ENCODE data around the gene MAP3K10. TPM values are rescaled to one million over a fixed set of nuclear protein-coding genes. Genes with fewer than 3 reads are reported as not detected.

The MAP3K10 gene
- total RNA-seq, 1 donor from 2014 or later: 31.4 TPM

DNA sequence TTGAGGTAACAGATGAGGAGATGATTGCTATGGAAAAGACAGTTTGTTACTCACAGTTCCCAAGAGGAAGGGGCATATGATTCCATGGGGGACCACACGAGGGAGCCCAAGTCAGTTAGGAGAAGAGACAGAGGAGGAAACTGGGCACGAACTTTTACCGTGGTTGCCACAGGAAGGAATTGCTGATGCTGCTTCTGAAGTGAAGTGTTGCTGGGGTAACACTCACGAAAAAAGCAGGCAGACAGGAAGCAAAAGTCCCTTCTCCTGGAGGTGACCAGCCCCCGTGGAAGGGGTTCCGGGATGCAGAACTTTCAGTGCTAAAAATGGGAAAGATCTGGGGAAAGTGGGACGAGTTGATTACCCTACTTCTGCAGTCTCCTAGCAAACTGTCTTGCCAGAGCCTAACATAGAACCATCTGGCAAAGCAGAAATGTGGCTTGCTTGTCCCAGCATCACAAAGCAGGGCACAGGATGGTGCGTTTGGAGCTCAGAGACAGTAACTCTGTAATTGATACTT is 35.4 kb upstream of the MAP3K10 start:
- H3K4me3 Mint-ChIP-seq: no peak overlapping the region
- H3K27ac Mint-ChIP-seq: no peak overlapping the region
- TF ChIP-seq, protein P1, sequence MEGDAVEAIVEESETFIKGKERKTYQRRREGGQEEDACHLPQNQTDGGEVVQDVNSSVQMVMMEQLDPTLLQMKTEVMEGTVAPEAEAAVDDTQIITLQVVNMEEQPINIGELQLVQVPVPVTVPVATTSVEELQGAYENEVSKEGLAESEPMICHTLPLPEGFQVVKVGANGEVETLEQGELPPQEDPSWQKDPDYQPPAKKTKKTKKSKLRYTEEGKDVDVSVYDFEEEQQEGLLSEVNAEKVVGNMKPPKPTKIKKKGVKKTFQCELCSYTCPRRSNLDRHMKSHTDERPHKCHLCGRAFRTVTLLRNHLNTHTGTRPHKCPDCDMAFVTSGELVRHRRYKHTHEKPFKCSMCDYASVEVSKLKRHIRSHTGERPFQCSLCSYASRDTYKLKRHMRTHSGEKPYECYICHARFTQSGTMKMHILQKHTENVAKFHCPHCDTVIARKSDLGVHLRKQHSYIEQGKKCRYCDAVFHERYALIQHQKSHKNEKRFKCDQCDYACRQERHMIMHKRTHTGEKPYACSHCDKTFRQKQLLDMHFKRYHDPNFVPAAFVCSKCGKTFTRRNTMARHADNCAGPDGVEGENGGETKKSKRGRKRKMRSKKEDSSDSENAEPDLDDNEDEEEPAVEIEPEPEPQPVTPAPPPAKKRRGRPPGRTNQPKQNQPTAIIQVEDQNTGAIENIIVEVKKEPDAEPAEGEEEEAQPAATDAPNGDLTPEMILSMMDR (IDR thresholded peaks at IDR 0.05; ENCODE audit: unreplicated experiment): no peak
- DNase-seq (ENCODE audit: low spot score in 2 of 2, unreplicated experiment in 2 of 2): no peak
- H3K9me3 Mint-ChIP-seq: no peaks in the 10 kb centered on the region
- peaks cover 6% of the 10 kb centered on the region for H3K27me3 Mint-ChIP-seq (ENCODE audit: low read depth)
- no peaks in the 10 kb centered on the region for H3K36me3 Mint-ChIP-seq
- H3K4me1 Mint-ChIP-seq: no peaks in the 10 kb centered on the region

DNA sequence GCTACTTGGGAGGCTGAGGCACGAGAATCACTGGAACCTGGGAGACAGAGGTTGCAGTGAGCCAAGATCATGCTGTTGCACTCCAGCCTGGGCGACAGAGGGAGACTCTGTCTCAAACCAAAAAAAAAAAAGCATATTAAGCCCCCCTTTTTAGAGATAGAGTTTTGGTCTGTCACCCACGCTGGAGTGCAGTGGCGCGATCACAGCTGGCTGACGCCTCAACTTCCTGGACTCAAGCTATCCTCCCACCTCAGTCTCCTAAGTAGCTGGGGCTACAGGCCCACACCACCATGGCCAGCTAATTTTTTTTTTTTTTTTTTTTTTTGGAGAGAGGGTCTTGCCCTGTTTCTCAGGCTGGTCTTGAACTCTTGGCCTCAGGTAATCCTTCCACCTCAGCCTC is 34.2 kb upstream of the MAP3K10 start:
- H3K4me1 Mint-ChIP-seq: no peaks in the 10 kb centered on the region
- no peak overlapping the region for H3K4me3 Mint-ChIP-seq
- H3K27me3 Mint-ChIP-seq (ENCODE audit: low read depth): peaks cover 6% of the 10 kb centered on the region
- H3K36me3 Mint-ChIP-seq: no peaks in the 10 kb centered on the region
- TF ChIP-seq, protein P1 (IDR thresholded peaks at IDR 0.05; ENCODE audit: unreplicated experiment): no peak
- no peak for DNase-seq (ENCODE audit: low spot score in 2 of 2, unreplicated experiment in 2 of 2)
- H3K9me3 Mint-ChIP-seq: no peaks in the 10 kb centered on the region
- no peak overlapping the region for H3K27ac Mint-ChIP-seq

DNA sequence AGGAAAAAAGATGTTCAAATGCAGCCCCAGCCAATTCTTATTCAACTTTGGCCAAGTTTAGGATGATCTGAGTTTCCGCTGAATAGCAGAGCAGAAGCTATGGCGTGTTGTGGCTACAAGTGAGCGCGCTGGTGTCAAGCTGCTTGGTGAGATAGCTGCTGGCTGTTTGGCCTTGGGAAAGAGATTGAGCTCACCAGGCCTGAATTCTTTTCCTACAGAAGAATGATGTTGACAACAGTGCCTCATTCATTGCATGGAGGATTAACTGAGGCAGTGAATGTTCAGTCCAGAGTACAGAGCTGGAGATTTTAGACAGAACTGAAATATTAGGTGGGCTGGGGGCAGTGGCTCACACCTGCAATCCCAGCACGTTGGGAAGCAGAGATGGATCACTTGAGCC is 31.5 kb upstream of the MAP3K10 start:
- no peaks in the 10 kb centered on the region for H3K4me1 Mint-ChIP-seq
- TF ChIP-seq, protein P1 (IDR thresholded peaks at IDR 0.05; ENCODE audit: unreplicated experiment): no peak
- H3K9me3 Mint-ChIP-seq: no peaks in the 10 kb centered on the region
- no peak overlapping the region for H3K4me3 Mint-ChIP-seq
- no peak for DNase-seq (ENCODE audit: low spot score in 2 of 2, unreplicated experiment in 2 of 2)
- peaks cover 6% of the 10 kb centered on the region for H3K27me3 Mint-ChIP-seq (ENCODE audit: low read depth)
- no peaks in the 10 kb centered on the region for H3K36me3 Mint-ChIP-seq
- H3K27ac Mint-ChIP-seq: no peak overlapping the region

DNA sequence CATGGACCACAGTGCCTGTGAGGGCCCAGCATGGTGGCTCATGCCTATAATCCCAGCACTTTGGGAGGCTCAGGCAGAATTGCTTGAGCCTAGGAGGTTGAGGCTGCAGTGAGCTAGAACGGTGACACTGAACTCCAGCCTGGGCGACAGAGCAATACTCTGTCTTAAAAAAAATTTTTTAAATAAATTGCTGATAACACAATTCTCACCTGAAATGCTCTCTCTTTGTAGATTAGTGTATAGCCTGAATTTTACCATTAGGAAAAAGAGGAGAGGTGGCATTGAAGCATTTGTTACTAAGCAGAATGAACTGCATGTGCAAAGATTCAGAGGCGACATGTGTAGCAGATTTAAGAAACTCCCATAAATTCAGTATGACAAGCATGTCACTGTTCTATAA is 29.1 kb upstream of the MAP3K10 start:
- Mint-ChIP-seq H3K36me3 (no peaks in the 10 kb centered on the region), H3K27me3 (ENCODE audit: low read depth) (peaks cover 5% of the 10 kb centered on the region), H3K4me3 (no peak overlapping the region), H3K27ac (no peak overlapping the region), H3K4me1 (no peaks in the 10 kb centered on the region), H3K9me3 (no peaks in the 10 kb centered on the region)
- TF ChIP-seq, protein P1 (IDR thresholded peaks at IDR 0.05; ENCODE audit: unreplicated experiment): no peak
- DNase-seq (ENCODE audit: low spot score in 2 of 2, unreplicated experiment in 2 of 2): no peak

DNA sequence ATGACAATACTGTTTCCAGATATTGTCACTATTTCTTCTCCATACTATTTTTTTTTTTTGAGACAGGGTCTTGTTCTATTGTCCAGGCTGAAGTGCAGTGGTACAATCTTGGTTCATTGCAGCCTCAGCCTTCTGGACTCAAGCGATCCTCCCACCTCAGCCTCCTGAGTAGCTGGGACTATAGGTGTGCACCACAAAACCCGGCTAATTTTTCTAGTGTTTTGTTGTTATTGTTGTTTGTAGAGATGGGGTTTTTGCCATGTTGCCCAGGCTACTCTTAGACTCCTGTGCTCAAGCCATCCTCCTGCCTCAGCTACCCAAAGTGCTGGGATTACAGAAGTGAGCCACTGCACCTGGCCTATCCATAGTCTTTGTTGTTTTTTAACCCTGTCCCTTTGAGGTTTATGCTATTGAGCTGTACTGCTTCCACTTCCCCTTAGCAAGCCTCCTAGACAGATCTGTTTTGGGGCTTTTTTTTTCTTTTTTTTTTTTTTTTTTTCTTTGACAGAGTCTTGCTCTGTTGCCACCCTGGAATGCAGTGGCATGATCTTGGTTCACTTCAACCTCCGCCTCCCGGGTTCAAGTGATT is 27.6 kb upstream of the MAP3K10 start:
- H3K9me3 Mint-ChIP-seq: no peaks in the 10 kb centered on the region
- H3K27ac Mint-ChIP-seq: no peak overlapping the region
- TF ChIP-seq, protein P1 (IDR thresholded peaks at IDR 0.05; ENCODE audit: unreplicated experiment): no peak
- H3K36me3 Mint-ChIP-seq: no peaks in the 10 kb centered on the region
- no peak for DNase-seq (ENCODE audit: low spot score in 2 of 2, unreplicated experiment in 2 of 2)
- peaks cover under 1% of the 10 kb centered on the region for H3K27me3 Mint-ChIP-seq (ENCODE audit: low read depth)
- no peak overlapping the region for H3K4me3 Mint-ChIP-seq
- no peaks in the 10 kb centered on the region for H3K4me1 Mint-ChIP-seq
